ENCODE measurements around the gene UNC79. TPM values are rescaled to one million over a fixed set of nuclear protein-coding genes. Genes with fewer than 3 reads are reported as not detected.

UNC79 gene
- total RNA-seq, 6 experiments from 2014 or later, result 0.02 to 0.08 (median 0.05) TPM

- peaks cover 2% of the 10 kb centered on the region for H3K27me3 Mint-ChIP-seq (ENCODE audit: insufficient read depth)
- TF ChIP-seq, protein P1, sequence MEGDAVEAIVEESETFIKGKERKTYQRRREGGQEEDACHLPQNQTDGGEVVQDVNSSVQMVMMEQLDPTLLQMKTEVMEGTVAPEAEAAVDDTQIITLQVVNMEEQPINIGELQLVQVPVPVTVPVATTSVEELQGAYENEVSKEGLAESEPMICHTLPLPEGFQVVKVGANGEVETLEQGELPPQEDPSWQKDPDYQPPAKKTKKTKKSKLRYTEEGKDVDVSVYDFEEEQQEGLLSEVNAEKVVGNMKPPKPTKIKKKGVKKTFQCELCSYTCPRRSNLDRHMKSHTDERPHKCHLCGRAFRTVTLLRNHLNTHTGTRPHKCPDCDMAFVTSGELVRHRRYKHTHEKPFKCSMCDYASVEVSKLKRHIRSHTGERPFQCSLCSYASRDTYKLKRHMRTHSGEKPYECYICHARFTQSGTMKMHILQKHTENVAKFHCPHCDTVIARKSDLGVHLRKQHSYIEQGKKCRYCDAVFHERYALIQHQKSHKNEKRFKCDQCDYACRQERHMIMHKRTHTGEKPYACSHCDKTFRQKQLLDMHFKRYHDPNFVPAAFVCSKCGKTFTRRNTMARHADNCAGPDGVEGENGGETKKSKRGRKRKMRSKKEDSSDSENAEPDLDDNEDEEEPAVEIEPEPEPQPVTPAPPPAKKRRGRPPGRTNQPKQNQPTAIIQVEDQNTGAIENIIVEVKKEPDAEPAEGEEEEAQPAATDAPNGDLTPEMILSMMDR (IDR thresholded peaks at IDR 0.05), result no peak
Measured at GRCh38 chr14:93720981-93721483, 290.3 kb downstream of the UNC79 start.

GRCh38 chr14:93723001-93723400 lies 292.3 kb downstream of the UNC79 start:
- TF ChIP-seq, protein P1 (IDR thresholded peaks at IDR 0.05), result no peak
- Mint-ChIP-seq H3K27ac (no peak overlapping the region), H3K4me1 (ENCODE audit: low read depth) (no peaks in the 10 kb centered on the region), H3K4me3 (no peak overlapping the region), H3K36me3 (ENCODE audit: low read depth) (0 out of 2 replicates have a peak, but pooled peaks cover 4% of the 10 kb centered on the region), H3K9me3 (peaks cover 41% of the 10 kb centered on the region), H3K27me3 (ENCODE audit: insufficient read depth) (peaks cover 2% of the 10 kb centered on the region)
- DNase-seq, result no peak

More at GRCh38 chr14:93720981-93721483, 290.3 kb downstream of the UNC79 start:
- Mint-ChIP-seq H3K27ac (no peak overlapping the region), H3K9me3 (peaks cover 29% of the 10 kb centered on the region), H3K4me1 (ENCODE audit: low read depth) (no peaks in the 10 kb centered on the region), H3K36me3 (ENCODE audit: low read depth) (0 out of 2 replicates have a peak, but pooled peaks cover 4% of the 10 kb centered on the region), H3K4me3 (no peak overlapping the region)
- no peak for DNase-seq

DNA sequence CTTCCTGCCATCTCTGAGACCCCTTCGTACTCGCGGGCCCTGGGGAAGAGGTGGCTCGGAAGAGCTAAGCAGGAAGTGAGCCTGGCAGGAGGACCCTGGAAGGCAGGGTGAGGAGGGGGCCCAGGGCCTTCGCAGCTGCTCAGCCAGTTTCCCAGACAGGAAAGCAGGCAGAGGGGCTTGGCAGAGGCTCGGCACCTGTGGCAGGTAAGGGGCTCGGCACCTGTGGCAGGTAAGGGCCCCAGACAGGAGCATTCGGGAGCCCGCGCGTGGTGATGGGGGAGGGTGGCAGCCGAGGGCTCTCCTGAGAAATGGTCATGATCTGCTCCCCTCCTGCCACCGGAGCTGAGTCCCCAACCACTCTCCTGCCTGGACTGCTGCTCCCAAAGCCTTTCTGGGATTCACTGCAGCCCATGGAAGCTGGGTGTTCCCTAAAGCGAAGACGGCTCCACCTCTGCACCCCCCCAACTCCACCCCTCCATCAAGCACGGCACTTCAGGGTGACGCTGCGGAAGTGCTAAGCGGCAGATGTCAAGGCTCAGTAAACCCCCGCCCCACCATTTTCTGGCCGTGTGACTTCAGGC lies 294.4 kb downstream of the UNC79 start:
- 0 out of 2 replicates have a peak, but pooled peaks cover 4% of the 10 kb centered on the region for H3K36me3 Mint-ChIP-seq (ENCODE audit: low read depth)
- TF ChIP-seq, protein P1 (IDR thresholded peaks at IDR 0.05), result no peak
- no peak for DNase-seq
- H3K4me1 Mint-ChIP-seq (ENCODE audit: low read depth), result no peaks in the 10 kb centered on the region
- no peak overlapping the region for H3K4me3 Mint-ChIP-seq
- no peak overlapping the region for H3K27ac Mint-ChIP-seq
- H3K27me3 Mint-ChIP-seq (ENCODE audit: insufficient read depth), result peaks cover under 1% of the 10 kb centered on the region; the same call in 1 of the 2 replicates
- H3K9me3 Mint-ChIP-seq, result peaks cover 57% of the 10 kb centered on the region

DNA sequence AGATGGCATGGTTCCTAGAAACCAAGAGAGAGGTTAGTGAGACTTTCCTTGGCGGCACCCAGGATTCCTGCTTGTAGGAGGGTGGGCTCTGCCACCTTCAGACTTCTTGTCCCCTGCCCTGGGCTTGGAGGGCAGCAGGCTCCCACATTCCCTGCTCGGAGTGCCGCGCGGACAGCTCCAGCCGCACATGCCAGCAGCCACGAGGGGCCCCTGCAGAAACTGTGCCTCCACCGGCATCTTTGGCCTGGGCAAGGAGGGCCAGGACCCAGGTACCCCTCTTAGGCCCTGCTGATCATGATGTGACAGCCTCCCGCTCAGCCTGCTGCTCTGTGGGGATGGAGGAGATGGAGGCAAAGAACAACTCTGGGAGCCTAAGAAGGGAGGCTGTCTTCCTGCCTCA lies 295.3 kb downstream of the UNC79 start:
- Mint-ChIP-seq H3K27ac (no peak overlapping the region), H3K36me3 (ENCODE audit: low read depth) (0 out of 2 replicates have a peak, but pooled peaks cover 4% of the 10 kb centered on the region), H3K9me3 (peaks cover 55% of the 10 kb centered on the region), H3K27me3 (ENCODE audit: insufficient read depth) (peaks cover 1% of the 10 kb centered on the region; the same call in 1 of the 2 replicates), H3K4me1 (ENCODE audit: low read depth) (no peaks in the 10 kb centered on the region), H3K4me3 (no peak overlapping the region)
- no peak for DNase-seq
- TF ChIP-seq, protein P1 (IDR thresholded peaks at IDR 0.05), result no peak

DNA sequence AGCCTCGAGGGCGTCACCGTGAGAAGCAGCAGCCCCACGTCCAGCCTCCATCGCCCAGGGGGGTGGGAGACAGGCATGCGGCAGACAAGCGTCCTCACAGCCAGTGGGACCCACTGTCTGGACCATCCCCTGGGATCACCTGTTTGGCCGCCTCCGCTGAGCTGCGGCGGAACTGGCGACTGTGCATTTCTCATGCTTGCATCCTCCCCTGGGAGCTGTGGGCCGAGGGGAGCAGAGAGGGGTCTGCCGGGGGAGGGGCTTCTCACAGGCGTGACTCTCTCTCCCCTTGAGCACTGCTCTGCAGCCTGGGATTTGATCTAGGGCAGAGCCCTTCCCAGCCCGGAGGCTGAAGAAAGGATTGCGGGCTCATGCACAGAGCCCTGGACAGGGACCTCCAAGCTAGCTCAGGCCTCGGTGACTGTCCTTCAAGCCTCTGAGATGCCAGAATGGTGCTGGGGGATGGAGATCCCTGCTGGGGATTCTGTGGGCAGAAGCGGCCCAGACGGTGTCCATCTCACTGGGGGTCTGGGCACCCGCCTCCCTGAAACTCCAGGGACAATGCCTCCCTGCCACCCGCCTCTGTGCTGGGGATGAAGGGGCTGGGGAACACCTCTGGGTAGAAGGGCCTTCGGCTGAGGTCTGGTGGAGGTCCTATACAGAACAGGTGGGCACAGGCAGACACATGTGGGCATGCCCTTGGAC lies 296.5 kb downstream of the UNC79 start:
- no peaks in the 10 kb centered on the region for H3K4me1 Mint-ChIP-seq (ENCODE audit: low read depth)
- H3K9me3 Mint-ChIP-seq, result peaks cover 48% of the 10 kb centered on the region
- H3K4me3 Mint-ChIP-seq, result no peak overlapping the region
- TF ChIP-seq, protein P1 (IDR thresholded peaks at IDR 0.05), result no peak
- H3K27ac Mint-ChIP-seq, result no peak overlapping the region
- no peak for DNase-seq
- H3K36me3 Mint-ChIP-seq (ENCODE audit: low read depth), result 0 out of 2 replicates have a peak, but pooled peaks cover 4% of the 10 kb centered on the region
- H3K27me3 Mint-ChIP-seq (ENCODE audit: insufficient read depth), result peaks cover 1% of the 10 kb centered on the region; the same call in 1 of the 2 replicates

Data from HFFc6 (cell line).